Testis (tissue), 2 donors: ENCODE data around the gene PDGFB.

Experiments
- POLR2A ChIP-seq: fragments of 450-650 bp; IDR thresholded peaks from one replicate; pipeline ENCODE4 v1.6.1; 2017; ENCODE audit warnings: antibody characterized with exemption, mild to moderate bottlenecking, moderate library complexity
- TF ChIP-seq, protein P1 (sequence below), 3 experiments: fragments of 450-650 bp in 2 of 3; fragments of 200-600 bp in 1 of 3; sonication (generic) in 1 of 3; IDR thresholded peaks; one replicate each; pipeline ENCODE4 v1.5.1; 2016 to 2019; ENCODE audit warnings: antibody characterized with exemption in 3 of 3, mild to moderate bottlenecking in 2 of 3, moderate library complexity in 1 of 3

DNA sequence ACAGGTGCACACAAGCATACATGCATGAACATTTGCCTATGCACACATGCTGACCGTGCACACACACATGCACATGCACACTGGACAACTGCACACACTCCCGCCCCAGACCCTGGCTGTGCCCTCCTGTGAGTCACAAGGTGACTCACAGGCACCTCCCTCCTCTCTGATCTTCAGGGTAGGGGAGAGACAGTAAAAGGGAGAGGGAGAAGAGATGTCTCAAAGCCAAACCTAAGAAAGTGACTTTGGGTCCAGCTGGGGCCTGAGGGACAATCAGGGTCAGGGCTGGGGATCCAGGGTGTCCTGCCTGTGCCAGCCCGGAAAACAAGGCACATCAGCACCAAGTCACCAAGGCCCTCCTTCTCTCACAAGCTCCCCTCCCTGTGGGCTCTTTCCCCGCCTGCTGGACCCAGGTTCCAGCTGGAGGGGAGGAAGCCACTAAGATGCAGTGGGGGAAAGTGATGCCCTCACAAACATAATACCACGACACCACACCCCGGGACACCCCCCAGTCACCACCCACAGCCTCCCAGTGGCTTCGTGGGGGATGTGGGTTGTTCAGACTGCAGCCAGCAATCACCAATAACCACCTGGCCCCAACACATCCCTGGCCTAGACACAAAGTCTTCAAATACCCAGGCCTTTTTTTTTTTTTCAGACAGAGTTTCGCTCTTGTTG lies 39.3 kb downstream of the PDGFB start:
- TF ChIP-seq, protein P1, sequence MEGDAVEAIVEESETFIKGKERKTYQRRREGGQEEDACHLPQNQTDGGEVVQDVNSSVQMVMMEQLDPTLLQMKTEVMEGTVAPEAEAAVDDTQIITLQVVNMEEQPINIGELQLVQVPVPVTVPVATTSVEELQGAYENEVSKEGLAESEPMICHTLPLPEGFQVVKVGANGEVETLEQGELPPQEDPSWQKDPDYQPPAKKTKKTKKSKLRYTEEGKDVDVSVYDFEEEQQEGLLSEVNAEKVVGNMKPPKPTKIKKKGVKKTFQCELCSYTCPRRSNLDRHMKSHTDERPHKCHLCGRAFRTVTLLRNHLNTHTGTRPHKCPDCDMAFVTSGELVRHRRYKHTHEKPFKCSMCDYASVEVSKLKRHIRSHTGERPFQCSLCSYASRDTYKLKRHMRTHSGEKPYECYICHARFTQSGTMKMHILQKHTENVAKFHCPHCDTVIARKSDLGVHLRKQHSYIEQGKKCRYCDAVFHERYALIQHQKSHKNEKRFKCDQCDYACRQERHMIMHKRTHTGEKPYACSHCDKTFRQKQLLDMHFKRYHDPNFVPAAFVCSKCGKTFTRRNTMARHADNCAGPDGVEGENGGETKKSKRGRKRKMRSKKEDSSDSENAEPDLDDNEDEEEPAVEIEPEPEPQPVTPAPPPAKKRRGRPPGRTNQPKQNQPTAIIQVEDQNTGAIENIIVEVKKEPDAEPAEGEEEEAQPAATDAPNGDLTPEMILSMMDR (IDR thresholded peaks at IDR 0.05) = no peak
- TF ChIP-seq POLR2A = no peak
